HG02943 (cell line): ENCODE data around the gene MTCL1.

Source experiments
- ATAC-seq: cut with Tn5 transposase; IDR thresholded peaks from one replicate; pipeline ENCODE4 v1.9.1; 2021; ENCODE audit warnings: mild to moderate bottlenecking, low read depth, moderate library complexity; ENCODE audit not compliant: unreplicated experiment

The MTCL1 gene

GRCh38 chr18:8709248-8710059 lies 4.1 kb downstream of the MTCL1 start:
- ATAC-seq: no peak

DNA sequence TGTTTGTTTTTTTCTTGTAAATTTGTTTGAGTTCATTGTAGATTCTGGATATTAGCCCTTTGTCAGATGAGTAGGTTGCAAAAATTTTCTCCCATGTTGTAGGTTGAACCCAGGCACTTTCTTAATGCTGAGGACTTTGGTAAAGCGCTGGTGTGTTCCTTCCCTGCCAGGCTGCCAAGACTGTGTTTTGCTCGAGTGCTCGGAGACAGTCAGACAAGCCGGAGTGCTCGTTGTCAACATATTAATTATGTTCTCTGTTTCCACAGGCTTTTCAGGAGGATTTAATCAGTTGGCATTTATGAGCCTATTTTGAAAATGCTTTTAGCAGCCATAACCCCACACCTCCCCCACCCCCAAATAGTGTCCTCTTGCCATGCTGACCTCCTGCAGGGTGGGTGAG lies 6.4 kb downstream of the MTCL1 start:
- no peak for ATAC-seq

- ATAC-seq: no peak
Measured at GRCh38 chr18:8713691-8714090, 8.3 kb downstream of the MTCL1 start.

DNA sequence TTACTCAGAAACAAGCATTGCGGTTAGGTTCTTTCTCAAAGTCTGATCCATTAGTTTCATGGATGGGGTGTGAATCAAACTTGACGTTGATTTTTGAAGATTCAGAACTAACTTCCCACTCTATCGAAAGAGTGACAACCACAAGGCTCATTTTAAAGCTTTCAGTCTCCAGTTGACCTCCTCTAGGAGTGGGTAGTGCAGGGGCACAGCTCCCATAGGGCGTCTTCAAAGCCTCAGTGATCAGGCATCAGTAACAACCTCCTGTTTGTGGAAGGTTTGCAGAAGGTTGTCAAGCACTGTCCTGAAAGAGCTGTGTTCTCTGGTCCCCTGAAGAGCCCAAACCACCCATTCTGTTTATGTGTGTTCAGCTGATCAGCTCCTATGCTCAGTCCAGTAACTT lies 10.2 kb downstream of the MTCL1 start:
- ATAC-seq: no peak

DNA sequence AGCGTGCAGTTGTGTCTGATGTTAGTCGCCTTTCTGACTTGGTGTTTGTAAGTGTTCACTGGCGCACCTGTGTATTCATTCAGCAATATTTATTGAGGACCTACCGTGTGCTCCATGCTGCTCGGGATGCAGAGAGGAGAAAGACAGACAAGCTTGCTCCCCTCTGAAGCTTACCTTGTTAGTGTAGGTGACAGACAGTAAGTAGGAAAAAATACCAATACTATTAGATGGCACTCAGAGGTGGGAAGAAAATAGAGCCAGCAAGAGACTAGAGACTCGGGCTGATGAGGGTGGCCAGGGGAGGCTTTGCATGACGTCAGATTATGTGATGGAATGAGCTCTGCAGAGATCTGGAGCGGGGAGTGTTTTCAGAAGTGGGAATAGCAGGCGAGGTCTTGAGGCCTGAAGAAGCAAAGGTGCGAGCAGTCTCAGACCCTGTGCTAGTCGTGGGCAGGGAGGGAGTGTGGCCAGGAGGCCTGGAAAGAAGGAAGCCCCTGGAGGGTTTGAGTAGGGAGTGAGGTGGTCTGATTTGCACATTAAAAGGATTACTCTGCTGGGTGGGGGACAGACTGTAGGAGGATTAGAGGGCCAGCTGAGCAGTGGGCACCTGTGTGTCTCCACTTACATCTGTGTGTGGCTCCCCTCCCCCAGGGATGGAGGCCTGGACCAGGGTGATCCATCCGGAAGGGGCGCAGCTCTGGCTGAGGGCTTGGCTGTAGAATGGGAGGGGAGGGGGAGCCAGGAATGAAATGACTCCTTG lies 11.8 kb downstream of the MTCL1 start:
- ATAC-seq: no peak

DNA sequence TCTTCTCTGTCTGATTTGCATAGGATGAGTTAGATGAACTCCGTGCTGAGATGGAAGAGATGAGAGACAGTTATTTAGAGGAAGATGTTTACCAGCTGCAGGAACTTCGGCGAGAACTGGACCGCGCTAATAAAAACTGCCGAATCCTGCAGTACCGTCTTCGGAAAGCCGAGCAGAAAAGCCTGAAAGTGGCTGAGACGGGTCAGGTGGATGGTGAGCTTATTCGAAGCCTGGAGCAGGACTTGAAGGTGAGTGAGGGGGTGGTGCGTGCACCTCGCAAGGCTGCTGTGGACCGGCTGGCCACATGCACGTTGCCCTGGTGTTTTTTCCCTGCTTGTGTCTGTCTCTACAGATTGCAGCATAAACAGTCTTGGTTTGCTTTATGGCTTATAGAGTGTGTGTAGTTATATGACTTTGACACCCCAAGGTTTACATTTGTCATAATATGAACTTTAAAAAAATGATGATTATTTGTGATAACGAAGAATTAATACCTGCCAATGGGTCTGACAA lies 13.1 kb downstream of the MTCL1 start:
- ATAC-seq: no peak

DNA sequence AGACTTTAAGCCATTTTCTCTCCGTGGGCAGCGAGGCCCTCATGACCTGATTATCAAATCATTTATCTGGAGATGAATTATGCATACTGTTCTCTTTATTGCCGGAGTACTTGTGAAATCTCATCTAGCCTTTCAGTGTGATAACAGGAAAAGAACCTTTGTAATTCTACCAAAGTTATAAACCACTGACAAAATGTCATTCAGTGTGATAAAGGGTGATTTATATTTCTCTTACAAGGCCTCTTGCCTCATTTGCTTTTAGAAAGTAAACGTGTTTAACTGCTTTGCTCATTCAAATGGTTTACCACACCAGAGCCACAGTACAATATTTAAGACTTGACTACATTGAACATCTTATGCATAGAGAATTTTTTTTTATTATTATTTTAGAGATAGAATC lies 13.8 kb downstream of the MTCL1 start:
- ATAC-seq: no peak

DNA sequence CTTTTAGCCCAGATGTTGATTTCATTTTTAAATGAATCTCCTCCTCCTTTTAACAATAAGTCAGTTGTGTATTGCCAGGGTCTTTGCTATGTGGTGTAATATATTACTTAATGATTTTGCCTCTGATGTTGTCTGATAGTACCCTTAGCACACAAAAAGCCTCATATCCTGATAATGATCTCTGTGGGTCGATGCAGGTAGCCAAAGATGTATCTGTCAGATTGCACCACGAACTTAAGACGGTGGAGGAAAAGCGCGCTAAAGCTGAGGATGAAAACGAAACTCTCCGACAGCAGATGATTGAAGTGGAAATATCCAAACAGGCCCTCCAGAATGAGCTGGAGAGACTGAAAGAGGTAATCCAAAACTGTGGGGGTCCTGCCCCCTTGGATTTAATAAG lies 14.8 kb downstream of the MTCL1 start:
- no peak for ATAC-seq

DNA sequence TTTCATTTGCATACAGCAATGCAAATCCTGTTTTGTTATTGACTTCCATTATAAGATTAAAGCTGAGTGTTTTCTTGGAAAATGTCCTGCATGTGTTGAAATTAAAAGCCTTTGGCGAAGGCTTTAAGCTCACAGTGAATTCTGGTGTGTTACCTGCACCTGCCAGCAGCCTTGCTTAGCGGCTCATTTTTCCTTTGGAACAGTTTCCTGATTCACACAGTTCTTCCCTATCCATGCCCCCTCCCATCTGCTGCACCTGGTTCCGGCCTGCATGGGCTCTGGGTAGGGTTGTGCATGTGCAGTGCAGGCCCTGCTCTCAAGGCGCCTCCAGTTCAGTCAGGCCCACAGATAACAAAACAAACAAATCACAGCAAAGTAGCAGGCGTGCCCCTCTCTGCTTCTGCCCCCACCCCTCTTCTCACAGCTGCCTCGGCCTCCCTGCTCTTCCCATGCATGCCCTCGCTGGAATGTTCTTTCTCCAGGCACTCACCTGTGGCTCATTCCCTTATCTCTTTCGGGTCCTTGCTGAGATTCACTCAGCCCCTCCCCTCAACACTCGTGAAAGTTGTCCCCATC lies 15.8 kb downstream of the MTCL1 start:
- no peak for ATAC-seq

DNA sequence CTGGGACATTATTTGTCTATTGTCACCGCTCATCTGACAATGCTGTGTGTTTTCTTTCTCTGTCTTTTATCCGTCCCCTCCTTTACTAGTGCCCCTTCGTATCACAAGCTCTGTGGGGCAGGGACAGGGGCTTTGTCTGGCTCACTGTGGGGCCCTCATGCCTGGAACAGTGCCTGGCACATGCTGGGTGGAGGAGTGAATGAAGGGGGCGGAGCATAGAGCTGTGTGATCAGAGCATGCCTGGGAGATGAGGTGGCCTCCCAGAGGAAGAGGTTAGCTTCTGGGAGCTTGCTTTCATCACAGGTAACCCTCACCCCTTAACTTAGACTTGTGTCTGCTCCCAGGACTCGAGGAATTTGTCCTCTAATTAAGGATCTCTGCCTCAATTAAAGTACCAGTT lies 16.4 kb downstream of the MTCL1 start:
- no peak for ATAC-seq

DNA sequence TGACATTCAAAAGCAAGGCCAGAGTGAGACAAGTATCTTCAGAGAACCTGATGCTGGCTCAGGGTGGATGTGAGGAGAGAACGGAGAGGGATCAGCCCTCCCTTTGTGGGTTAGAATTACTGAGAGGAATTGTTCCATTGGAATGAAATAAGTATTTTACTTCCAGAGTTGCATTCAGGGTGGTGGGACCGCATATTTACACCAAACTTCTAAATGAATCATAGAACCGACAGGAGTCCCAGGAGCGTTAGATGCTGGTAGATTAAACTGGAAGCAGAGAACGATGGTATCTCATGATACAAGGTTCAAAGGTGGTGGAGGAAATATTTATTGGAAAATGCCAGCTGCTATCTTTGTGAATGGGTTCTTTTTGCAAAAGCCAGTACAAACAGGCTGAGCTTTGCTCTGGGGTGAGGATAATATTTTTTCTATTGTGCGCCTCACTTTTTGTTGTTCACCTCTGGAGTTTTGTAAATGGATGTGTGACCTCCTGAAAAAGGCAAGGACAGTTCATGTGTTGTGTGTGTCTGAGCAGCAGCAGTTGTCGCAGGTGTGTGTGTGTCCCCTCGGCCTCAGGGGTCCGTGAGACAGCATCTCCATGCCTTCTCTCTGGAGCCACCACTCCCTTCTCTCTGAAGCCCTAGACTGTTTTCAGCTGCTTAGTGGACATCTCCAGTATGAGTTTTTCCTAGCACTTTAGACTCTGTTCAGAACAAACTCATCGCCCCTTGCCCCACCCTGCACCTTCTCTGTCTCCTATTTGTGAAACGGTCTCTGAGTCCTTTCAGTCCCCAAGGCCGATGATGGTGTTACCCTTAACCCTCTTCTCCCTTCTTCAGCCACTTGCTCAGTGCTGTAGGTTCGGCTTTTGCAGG lies 17.8 kb downstream of the MTCL1 start:
- ATAC-seq: no peak

- no peak for ATAC-seq
Measured at GRCh38 chr18:8724452-8724851, 19.1 kb downstream of the MTCL1 start.

DNA sequence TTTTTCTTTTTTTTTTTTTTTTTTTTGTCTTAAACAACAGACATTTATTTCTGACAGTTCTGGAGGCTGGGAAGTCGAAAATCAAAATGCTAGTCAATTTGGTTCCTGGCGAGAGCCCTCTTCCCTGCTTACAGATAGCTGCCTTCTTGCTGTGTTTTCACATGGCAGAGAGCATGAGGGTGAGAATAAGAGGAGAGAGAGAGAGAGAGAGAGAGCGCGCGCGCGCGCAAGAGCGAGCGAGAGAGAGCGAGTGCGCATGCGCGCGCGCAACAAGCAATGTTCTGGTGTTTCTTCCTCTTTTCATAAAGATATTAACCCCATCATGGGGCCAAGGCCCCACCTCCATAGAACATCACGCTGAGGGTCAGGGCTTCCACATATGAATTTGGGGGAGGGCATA lies 20.9 kb downstream of the MTCL1 start:
- no peak for ATAC-seq

DNA sequence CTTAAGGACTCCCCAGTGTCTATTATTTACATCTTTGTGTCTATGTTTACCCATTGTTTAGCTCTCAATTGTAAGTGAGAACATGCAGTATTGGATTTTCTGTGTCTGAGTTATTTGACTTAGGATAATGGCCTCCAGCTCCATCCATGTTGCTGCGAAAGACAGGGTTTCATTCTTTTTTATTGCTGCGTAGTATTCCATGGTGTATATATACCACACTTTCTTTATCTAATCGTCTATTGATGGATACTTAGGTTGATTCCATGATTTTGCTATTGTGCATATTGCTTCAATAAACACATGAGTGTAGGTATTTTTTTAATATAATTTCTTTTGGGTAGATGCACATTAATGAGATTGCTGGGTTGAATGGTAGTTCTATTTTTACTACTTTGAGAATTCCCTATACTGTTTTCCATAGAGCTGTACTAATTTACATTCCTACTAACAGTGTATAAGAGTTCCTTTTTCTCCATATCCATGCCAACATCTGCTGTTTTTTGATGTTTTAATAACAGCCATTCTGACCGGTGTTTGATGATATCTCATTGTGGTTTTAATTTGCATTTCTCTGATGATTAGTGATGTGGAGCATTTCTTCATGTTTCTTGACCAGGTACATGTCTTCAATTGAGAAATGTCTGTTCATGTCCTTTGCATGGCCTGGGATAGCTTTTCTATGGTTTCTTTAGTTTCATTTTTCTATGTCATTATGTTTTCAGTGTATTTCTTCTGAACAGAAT lies 21.8 kb downstream of the MTCL1 start:
- no peak for ATAC-seq

DNA sequence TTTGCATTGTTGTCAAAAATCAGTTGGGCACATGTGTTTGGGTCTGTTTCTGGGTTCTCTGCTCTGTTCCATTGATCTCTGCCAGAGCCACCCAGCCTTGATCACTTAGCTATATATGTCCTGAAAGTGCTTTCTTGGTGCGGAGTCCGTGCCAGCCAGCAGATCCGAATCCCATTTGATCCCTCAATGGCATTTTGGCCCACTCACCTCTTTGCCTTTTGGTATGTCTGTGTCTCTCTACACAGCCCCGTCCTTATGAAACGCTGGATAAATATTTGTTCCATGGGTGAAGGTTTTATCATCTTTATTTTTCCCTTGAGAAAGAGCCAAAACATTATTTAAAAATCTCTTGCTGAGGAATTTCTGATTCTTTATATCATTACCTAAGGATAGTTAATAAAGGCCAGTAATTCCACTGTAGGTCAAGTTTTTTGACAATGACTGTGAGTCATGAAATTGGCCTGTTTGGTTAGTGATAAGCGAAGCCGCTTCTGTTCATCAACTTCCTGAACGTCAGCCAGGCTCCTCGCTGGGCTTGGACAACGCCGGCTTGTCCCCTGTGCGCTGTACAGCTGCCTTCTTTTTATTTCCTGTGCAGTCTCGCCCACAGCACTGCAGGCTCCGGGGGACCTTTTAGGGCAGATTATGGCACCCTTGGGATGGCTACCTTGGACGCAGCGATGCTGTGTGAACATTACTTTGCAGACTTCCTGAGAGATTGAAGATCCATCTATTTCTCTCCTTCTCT lies 24.9 kb downstream of the MTCL1 start:
- no peak for ATAC-seq

DNA sequence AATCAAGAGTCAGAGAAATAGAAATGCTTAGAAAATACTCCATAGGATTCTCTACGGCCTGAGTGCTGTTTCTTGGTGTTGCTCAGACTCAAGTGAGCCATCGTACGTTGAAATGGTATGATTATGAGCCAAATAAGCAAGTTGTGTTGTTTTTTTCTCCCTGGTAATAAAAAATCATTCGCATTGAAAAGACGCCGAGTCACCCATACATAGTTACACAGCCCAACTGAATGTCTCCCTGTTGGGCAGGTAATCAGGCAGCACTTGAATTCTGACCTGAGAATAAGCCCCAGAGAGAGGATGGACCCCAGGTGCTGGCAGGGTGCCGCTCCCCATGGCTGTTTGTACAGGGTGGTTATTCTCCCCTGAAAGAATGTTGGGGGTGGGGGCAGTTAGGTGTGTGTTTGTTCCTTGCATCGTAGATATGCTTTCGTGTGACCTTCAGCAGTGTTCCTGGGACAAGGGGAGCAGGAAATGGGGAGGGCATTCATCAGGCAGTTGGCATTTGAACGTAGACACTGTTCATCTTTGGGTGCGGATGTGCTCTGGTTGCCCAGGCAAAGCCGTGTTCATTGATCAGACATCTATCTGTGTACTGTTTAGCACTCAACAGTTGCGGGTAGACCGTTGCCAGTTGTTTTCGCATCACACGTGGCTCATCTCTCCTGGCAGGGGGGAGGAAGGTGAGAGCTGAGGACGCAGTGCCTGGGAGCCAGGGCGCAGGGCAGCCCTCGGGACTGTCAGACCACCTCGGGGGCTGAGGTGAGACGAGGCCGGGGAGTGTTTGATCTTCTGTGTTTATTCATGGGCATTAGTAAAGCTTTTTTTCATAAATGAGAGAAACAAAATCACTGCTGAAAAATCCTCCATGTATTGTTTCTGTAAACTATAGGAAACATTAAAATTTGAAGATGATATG lies 27.3 kb downstream of the MTCL1 start:
- ATAC-seq: no peak

GRCh38 chr18:8734496-8734895 lies 29.1 kb downstream of the MTCL1 start:
- no peak for ATAC-seq

- no peak for ATAC-seq
Measured at GRCh38 chr18:8735274-8735673, 29.9 kb downstream of the MTCL1 start.
